ENCODE data around the gene ARSB. TPM values are rescaled to one million over a fixed set of nuclear protein-coding genes. Genes with fewer than 3 reads are reported as not detected.

ARSB gene
- polyA plus RNA-seq, 1 of the 3 experiments (the other 2 are of a cell fraction): 12.5 TPM

DNA sequence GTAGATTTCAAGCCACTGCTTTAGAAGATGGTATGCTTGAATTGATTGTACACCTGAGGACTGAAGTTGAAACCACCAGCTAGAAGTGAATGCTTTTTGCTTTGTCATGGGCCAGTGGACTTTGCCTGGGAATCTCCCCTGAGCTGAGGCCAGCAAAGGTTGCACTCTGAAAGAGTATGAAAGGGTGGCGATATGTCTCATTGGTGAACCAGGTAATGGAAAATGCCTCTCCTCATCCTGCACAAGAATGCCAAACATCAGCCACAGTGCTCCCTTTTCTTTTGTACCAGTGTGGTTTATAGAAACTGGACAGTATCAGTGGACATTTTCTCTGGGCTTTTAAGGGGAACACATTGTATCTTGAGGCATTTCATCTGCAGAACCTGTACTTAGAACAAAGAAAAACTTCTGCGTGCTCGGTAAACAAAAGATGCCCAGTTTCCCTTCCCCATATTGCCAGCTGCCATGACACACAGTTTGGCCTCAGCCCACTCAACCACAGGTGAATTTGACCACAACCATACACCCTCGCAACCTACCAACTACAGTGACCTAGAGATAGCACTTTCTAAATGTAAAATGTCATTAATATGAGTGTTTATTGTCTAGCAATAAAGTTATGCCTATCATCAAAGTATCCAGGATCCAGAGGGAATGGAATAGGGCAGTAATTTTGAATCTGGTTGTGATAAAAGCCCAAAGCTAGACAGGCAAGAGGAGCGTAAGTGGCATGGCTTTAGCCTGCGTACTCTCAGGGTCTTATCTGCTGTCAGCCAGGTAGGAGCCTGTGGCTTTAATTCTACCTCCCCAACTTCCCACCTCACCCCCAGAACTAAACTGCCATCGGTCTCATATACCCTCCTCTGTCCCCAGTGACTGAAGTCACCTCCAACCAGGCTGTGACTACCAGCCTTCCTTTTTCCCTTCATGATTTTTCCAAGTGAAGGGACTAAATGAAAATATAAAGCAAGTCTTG lies 257.0 kb downstream of the ARSB start:
- Histone ChIP-seq H4K20me1 (ENCODE audit: insufficient read depth) (no peaks in the 10 kb centered on the region), H3F3A (replicated peaks; ENCODE audit: insufficient read depth) (peaks cover 3% of the 10 kb centered on the region), H3K79me2 (ENCODE audit: insufficient read depth) (no peaks in the 10 kb centered on the region), H3K4me2 (no peak overlapping the region), H3K27me3 (ENCODE audit: insufficient read depth) (no peaks in the 10 kb centered on the region), H3K27ac (ENCODE audit: low read depth in 2 of 2, low read length in 1 of 2) (no peak overlapping the region), H3K36me3 (replicated peaks in 1 of 2; ENCODE audit: control insufficient read depth in 1 of 2, insufficient read depth in 2 of 2, low read length in 1 of 2) (no peaks in the 10 kb centered on the region), H3K9me3 (no peaks in the 10 kb centered on the region), H3K9ac (no peak overlapping the region), H3K9me2 (no peaks in the 10 kb centered on the region), H2AFZ (ENCODE audit: low read depth) (no peak overlapping the region), H3K4me1 (ENCODE audit: control insufficient read depth in 1 of 2, insufficient read depth in 2 of 2, low read depth in 1 of 2, low read length in 1 of 2) (no peaks in the 10 kb centered on the region; a peak in 1 of 4 replicates), H3K4me3 (ENCODE audit: low read depth in 2 of 2, low read length in 1 of 2) (no peak overlapping the region)
- ChIA-PET POLR2A (no interaction called here), CTCF (no interaction called here)
- no peak for TF ChIP-seq TCF12 (IDR thresholded peaks at IDR 0.05)
- TF ChIP-seq, protein P1, sequence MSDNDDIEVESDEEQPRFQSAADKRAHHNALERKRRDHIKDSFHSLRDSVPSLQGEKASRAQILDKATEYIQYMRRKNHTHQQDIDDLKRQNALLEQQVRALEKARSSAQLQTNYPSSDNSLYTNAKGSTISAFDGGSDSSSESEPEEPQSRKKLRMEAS (IDR thresholded peaks at IDR 0.05; ENCODE audit: low read depth): no peak
- no peak for TF ChIP-seq SMC3 (IDR thresholded peaks at IDR 0.05; ENCODE audit: low read depth, low read length)
- TF ChIP-seq, protein P2, sequence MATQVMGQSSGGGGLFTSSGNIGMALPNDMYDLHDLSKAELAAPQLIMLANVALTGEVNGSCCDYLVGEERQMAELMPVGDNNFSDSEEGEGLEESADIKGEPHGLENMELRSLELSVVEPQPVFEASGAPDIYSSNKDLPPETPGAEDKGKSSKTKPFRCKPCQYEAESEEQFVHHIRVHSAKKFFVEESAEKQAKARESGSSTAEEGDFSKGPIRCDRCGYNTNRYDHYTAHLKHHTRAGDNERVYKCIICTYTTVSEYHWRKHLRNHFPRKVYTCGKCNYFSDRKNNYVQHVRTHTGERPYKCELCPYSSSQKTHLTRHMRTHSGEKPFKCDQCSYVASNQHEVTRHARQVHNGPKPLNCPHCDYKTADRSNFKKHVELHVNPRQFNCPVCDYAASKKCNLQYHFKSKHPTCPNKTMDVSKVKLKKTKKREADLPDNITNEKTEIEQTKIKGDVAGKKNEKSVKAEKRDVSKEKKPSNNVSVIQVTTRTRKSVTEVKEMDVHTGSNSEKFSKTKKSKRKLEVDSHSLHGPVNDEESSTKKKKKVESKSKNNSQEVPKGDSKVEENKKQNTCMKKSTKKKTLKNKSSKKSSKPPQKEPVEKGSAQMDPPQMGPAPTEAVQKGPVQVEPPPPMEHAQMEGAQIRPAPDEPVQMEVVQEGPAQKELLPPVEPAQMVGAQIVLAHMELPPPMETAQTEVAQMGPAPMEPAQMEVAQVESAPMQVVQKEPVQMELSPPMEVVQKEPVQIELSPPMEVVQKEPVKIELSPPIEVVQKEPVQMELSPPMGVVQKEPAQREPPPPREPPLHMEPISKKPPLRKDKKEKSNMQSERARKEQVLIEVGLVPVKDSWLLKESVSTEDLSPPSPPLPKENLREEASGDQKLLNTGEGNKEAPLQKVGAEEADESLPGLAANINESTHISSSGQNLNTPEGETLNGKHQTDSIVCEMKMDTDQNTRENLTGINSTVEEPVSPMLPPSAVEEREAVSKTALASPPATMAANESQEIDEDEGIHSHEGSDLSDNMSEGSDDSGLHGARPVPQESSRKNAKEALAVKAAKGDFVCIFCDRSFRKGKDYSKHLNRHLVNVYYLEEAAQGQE (IDR thresholded peaks at IDR 0.05; ENCODE audit: low read depth, low read length): no peak
- TF ChIP-seq MXI1 (IDR thresholded peaks at IDR 0.05; ENCODE audit: low read depth, low read length): no peak
- TF ChIP-seq, protein P3, sequence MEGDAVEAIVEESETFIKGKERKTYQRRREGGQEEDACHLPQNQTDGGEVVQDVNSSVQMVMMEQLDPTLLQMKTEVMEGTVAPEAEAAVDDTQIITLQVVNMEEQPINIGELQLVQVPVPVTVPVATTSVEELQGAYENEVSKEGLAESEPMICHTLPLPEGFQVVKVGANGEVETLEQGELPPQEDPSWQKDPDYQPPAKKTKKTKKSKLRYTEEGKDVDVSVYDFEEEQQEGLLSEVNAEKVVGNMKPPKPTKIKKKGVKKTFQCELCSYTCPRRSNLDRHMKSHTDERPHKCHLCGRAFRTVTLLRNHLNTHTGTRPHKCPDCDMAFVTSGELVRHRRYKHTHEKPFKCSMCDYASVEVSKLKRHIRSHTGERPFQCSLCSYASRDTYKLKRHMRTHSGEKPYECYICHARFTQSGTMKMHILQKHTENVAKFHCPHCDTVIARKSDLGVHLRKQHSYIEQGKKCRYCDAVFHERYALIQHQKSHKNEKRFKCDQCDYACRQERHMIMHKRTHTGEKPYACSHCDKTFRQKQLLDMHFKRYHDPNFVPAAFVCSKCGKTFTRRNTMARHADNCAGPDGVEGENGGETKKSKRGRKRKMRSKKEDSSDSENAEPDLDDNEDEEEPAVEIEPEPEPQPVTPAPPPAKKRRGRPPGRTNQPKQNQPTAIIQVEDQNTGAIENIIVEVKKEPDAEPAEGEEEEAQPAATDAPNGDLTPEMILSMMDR (IDR thresholded peaks at IDR 0.05): no peak
- no peak for TF ChIP-seq POLR2AphosphoS5 (IDR thresholded peaks at IDR 0.05; ENCODE audit: low read depth, low read length)
- no peak for TF ChIP-seq GABPA (IDR thresholded peaks at IDR 0.05; ENCODE audit: low read depth)
- no peak for TF ChIP-seq SIN3A (IDR thresholded peaks at IDR 0.05; ENCODE audit: borderline replicate concordance, low read depth, low read length)
- no peak for TF ChIP-seq TEAD4 (IDR thresholded peaks at IDR 0.05; ENCODE audit: borderline replicate concordance, insufficient read depth)
- TF ChIP-seq CHD2 (IDR thresholded peaks at IDR 0.05; ENCODE audit: low read length, partially characterized antibody): no peak
- 88% methylated on average over 7 of the region's 7 CpGs for WGBS (ENCODE audit: low lambda C conversion rate)
- DNase-seq: no peak

Small RNA genes lying within 50 kb of the gene (small RNA-seq; reads per million reads assigned to genes)
- gene AC025755.1: 0 reads per million in 7 experiments

Other genes starting within 250 kb of the ARSB start
- gene DMGDH, start 84.4 kb upstream of the ARSB start, polyA plus RNA-seq (2012; rRNA removed): 0.56 and 0.70 TPM in 2 replicates
- not detected in 2 replicates for gene BHMT2, start 84.5 kb upstream of the ARSB start, polyA plus RNA-seq (2012; rRNA removed)
- gene BHMT, start 126.5 kb upstream of the ARSB start, polyA plus RNA-seq (2012; rRNA removed): not detected in 2 replicates

Measured in SK-N-SH (cell line).